HPDE6-E6E7 (cell line): ENCODE measurements around the gene ARHGAP26.
A peak's percentile ranks its signal among the peaks of the same experiment; 100 is the strongest.

Experiments used
- DNase-seq: peaks from one replicate; pipeline ENCODE4 v3.0.0; 2011; ENCODE audit warnings: missing footprints; ENCODE audit errors: extremely low spot score

ARHGAP26 gene

GRCh38 chr5:142810743-142811290, 40.6 kb downstream of the ARHGAP26 start:
- no peak for DNase-seq

- DNase-seq: no peak
Measured at GRCh38 chr5:142811866-142812557, 41.8 kb downstream of the ARHGAP26 start.

DNA sequence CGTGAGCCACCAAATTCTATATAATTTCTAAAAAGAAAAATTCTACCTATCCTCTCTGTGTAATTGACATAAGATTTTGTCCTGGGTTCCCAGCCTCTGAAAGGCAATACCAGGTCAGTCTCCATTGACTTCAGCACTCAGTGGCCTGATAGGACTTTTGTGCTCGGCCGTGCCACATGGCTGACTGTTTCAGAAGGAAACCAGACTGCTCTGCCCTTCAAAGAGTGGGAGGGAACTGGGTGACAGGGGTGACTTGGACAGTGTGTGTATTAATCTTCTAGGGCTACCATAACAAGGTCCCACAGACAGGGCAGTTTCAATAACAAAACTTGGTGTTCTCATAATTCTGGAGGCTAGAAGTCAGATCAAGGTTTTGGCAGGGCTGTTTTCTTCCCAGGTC, 43.0 kb downstream of the ARHGAP26 start:
- DNase-seq: no peak

DNA sequence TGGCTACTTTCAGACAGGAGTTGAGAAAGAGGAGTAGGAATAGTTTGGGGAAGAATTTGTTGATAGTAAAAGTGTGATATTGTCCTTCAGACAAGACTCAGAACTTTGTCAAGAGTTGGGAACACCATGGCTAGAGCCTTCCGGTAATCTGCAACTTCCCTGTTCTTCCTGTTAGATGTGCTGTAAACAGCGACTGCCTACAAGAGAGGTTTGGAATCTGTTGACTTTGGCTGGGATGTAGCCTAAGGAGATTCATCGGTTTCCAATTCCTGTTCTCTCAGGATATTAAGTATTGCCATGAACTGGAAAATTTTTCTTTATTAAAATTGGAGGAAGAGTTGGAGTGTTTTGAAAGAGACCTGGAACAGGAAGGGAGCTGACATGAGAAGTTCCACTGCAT, 43.9 kb downstream of the ARHGAP26 start:
- DNase-seq: no peak

DNA sequence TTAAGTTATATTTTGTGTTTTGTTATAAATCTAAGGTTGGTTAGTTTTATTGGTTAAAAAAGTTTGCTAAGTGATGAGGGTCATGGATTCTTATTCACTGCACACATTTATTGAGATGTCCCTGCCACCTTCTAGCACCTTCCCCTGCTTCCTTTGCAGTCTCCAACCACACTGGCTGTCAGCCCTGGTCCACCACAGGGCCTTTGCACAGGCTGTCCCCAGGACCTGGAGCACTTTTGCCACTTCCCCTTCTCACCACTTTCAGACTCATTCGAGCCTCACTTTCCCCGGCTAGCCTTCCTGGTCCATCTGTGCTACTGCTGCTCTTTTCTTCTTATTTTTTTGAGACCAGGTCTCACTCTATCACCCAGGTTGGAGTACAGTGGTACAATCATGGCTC, 45.3 kb downstream of the ARHGAP26 start:
- no peak for DNase-seq

- DNase-seq: no peak
Measured at GRCh38 chr5:142816531-142817430, 46.6 kb downstream of the ARHGAP26 start.

DNA sequence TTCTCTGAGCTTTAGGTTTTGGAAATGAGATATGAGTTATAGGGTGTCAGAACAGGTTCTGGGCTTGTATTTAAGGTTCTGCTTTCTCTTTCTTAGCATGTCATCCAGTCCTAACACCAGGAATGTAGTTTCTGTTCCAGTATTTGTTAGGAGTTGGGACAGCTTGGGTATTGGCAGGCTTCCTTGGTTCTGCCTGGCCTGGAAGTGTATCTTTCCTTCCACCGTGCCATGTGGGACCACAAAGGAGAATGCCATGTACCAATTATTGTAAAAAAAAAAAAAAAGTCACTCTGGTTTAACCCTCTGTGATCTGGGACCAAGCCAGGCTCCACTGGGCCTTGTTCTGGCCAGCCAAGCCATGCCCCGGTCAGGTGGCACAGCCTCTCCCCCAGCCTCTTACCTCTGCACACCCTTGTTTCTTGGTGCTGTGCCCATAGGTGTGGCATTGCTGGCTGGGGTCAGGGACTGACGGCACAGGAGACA, 47.8 kb downstream of the ARHGAP26 start:
- no peak for DNase-seq

DNA sequence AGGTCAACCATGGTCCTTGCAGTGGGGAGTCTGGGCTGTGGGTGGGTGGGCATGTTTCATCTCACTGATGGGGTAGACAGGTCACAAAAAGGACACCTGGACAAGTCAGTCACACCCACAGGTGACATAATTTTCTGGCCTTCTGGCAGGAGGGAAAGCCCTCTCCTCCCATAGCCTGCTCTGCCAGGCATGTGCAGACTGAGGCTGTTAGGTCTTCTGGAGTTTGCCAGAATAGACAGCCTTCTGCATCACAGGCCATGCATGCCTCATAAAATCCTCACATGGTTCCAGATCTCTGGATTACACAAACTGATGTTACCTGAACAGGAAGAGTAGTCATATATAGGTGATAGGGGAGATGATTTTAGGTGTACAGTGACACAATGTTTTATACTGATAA, 49.1 kb downstream of the ARHGAP26 start:
- no peak for DNase-seq

- no peak for DNase-seq
Measured at GRCh38 chr5:142819825-142820224, 49.6 kb downstream of the ARHGAP26 start.

DNA sequence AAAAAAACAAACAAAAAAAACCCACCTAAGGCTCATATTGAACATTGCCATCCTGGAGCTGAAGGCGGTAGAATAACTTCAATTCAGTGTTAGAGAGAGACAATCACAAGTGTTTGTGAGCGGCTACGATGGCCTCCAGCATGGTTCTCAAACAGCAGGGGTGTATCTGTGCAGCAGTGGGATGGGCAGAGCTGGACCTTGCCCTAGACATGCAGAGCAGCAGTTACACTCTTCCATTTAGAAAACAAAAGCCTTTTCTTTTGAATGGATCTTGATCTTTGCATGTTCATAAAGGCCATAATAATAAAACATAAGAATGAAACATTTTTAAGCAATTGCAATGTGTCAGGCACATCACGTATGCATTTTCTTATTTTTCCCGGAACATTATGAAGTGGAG, 50.3 kb downstream of the ARHGAP26 start:
- DNase-seq: no peak

DNA sequence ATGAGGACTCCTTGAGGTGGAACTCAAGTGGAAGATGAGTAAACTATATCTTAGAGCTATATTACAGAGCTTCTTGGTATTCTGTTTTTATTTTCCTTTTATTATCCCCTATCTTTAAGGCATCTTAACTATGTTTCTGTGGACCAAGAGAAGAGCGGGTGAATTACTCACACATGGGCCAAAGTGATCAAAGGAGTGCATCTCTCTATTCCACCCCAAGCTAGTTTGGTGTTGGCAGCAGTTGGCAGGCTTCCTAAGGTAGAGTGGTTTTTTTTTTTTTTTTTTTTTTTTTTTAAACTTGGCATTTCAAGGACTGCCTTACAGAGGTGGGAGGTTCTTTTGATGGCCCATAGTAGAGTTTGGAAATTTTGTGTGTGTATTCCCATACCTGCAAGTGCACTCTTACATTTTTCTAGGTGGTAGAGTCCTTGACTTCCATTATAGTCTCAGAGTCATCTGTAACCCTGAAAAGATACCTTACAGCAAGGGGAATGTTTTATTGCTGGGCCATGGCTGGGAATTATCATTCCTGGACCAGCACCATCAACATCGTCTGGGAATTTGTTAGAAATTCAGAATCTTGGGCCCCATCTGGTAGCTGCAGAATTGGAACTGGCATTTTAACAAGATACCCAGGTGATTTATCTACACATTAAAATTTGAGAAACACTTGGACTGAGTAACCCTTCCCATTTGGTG, 51.0 kb downstream of the ARHGAP26 start:
- DNase-seq: no peak

DNA sequence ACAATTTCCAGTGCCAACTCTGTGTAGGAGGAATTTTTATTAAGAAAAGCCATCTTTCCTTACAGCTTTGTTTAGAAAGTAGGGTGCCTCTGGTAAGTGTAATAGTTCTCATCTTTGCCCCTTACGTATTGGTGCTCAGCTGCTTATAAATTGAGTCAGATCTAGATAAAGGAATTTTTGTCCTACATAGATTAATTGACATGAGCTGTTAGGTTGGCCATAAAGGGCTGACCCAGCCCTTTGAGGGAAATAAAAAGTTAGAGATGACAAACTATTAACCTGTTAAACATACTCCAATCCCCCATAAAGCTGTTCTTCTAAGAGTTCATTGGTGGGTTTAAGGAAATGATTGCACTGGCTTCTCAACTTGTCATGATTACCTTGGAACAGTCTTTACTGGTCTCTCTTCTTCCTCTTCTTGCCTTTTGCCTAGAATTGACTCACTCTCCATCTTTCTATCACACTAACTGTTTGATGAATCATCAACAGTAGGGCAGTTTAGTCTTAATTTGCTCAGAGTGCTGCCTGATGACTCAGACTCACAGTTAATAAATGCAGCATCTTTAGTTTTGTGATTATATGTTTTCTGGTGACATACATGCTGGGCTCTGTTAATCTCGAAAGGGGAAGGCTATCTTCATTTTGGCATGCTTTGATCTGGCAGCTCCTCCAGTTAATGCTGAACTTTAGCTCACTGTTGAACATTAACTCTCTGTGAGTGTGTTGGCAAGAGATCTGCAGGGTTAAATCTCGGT, 51.7 kb downstream of the ARHGAP26 start:
- peak; percentile 84 for DNase-seq

- no peak for DNase-seq
Measured at GRCh38 chr5:142823126-142823525, 52.9 kb downstream of the ARHGAP26 start.

- DNase-seq: no peak
Measured at GRCh38 chr5:142823806-142824205, 53.6 kb downstream of the ARHGAP26 start.

DNA sequence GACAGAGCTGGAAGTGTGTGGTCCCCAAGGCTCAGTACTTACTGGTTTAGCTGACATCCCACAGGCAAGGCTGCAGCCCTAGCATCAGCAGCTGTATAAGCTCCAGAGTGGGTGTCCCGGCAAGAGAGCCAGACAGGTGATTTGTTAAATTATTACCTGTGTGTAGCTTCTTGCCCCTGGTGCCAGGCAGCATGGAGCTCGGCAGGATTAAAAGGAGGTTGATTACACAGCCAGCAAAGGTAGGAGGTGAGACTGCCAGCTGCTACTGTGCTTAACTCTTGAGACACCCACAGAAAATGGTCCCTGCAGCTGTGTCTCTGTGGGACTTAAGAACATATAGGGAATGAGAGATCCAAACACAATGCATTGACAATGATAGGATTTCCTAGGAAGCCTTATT, 54.2 kb downstream of the ARHGAP26 start:
- DNase-seq: no peak

GRCh38 chr5:142825378-142826089, 55.4 kb downstream of the ARHGAP26 start:
- DNase-seq: no peak

GRCh38 chr5:142826093-142826492, 55.9 kb downstream of the ARHGAP26 start:
- DNase-seq: no peak

DNA sequence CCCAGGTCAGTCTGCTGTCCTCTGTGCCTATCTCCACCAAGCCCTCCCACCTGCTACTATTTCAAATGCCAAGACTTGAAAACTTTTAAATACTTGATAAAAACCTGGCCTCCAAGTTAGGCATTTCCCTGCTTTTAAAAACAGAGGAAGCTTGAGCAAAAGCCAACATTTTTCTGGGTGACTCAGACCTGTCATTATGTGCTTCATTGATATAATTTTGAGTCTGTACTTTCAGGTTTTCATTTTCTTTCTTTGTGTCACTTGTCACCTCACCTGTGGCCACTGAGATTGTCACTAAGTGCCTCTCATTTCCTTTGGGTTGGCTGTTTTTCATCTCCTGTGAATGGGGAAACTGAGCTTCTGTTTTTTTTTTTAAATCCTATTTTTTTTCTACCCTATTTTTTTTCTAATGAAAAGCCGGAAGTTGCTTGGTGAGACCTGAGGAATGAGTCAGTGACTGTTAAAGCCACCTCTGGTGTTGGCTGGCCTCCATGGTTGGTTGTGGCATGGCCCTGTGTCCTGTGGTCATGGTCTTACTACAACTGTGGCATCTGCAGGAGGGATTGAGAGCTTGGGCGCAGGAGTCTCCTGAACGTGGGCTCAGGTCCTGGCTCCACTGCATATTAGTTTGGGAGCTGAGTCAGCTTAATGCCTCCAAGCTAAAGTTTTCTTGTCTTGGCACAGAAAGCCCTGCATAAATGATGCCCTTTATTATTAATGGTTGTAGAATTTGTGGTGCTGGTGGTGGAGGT, 56.7 kb downstream of the ARHGAP26 start:
- DNase-seq: no peak

DNA sequence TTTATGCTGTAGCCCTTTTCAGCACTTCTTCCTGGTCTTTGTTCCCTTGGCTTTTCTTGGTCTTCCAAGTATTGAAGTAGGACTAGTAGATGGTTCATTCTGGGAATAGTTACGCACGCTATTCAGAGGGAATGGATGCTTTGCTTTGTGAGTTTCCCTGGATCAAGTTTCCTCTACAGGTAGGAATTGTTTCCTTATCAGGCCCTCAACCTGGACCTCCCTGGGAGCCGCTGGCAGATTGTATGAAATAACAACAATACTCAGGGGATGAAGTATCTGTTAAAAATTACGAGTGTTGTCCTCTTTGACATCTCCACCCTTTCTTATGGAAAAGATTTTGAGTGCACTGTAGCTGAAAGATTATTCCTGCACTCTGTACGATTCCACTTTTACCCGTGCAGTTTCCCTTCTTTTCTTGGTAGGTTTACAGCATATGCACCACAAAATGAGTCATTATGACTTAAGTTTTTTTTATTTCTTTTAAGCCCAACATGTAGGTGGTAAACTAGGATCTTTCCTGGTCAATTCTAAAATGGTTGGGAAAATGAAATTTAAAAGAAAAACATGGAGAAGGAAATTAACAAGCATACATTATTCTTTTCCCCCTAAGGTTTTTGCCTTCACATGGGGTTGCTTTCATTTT, 57.9 kb downstream of the ARHGAP26 start:
- no peak for DNase-seq
